ENCODE results near the gene WWOX.
"Not testable (repeated sequence)": the region's sequence is repeated elsewhere in the genome, so short reads cannot be mapped to it uniquely, and the experiment has no call there.

Gene WWOX

GRCh38 chr16:78507576-78507975 is 408.1 kb downstream of the WWOX start:
- H3K27me3 Mint-ChIP-seq (ENCODE audit: low read depth): no peaks in the 10 kb centered on the region
- H3K36me3 Mint-ChIP-seq (ENCODE audit: low read depth): no peaks in the 10 kb centered on the region
- H3K9me3 Mint-ChIP-seq: no peaks in the 10 kb centered on the region
- H3K27ac Mint-ChIP-seq: no peak overlapping the region
- H3K4me1 Mint-ChIP-seq (ENCODE audit: low read depth): no peaks in the 10 kb centered on the region
- H3K4me3 Mint-ChIP-seq: no peak overlapping the region

- Mint-ChIP-seq H3K4me1 (ENCODE audit: low read depth) (no peaks in the 10 kb centered on the region), H3K9me3 (no peaks in the 10 kb centered on the region), H3K27ac (no peak overlapping the region), H3K4me3 (no peak overlapping the region), H3K36me3 (ENCODE audit: low read depth) (no peaks in the 10 kb centered on the region), H3K27me3 (ENCODE audit: low read depth) (no peaks in the 10 kb centered on the region)
Measured at GRCh38 chr16:78509965-78510364, 410.5 kb downstream of the WWOX start.

- no peaks in the 10 kb centered on the region for H3K36me3 Mint-ChIP-seq (ENCODE audit: low read depth)
Measured at GRCh38 chr16:78510496-78510895, 411.0 kb downstream of the WWOX start.

GRCh38 chr16:78513838-78514237 is 414.4 kb downstream of the WWOX start:
- Mint-ChIP-seq H3K27me3 (ENCODE audit: low read depth) (no peaks in the 10 kb centered on the region), H3K4me3 (no peak overlapping the region), H3K36me3 (ENCODE audit: low read depth) (no peaks in the 10 kb centered on the region), H3K9me3 (no peaks in the 10 kb centered on the region), H3K4me1 (ENCODE audit: low read depth) (no peaks in the 10 kb centered on the region), H3K27ac (no peak overlapping the region)

More at GRCh38 chr16:78510496-78510895, 411.0 kb downstream of the WWOX start:
- Mint-ChIP-seq H3K4me1 (ENCODE audit: low read depth) (no peaks in the 10 kb centered on the region), H3K9me3 (no peaks in the 10 kb centered on the region), H3K27ac (no peak overlapping the region), H3K27me3 (ENCODE audit: low read depth) (no peaks in the 10 kb centered on the region), H3K4me3 (no peak overlapping the region)

- H3K9me3 Mint-ChIP-seq; H3K36me3 Mint-ChIP-seq (ENCODE audit: low read depth); H3K27me3 Mint-ChIP-seq (ENCODE audit: low read depth); H3K4me3 Mint-ChIP-seq; H3K27ac Mint-ChIP-seq; H3K4me1 Mint-ChIP-seq (ENCODE audit: low read depth): not testable (repeated sequence)
Measured at GRCh38 chr16:78514888-78515287, 415.4 kb downstream of the WWOX start.

GRCh38 chr16:78515421-78515820 is 416.0 kb downstream of the WWOX start:
- H3K27me3 Mint-ChIP-seq (ENCODE audit: low read depth): no peaks in the 10 kb centered on the region
- H3K27ac Mint-ChIP-seq: no peak overlapping the region
- no peaks in the 10 kb centered on the region for H3K36me3 Mint-ChIP-seq (ENCODE audit: low read depth)
- no peaks in the 10 kb centered on the region for H3K9me3 Mint-ChIP-seq
- no peaks in the 10 kb centered on the region for H3K4me1 Mint-ChIP-seq (ENCODE audit: low read depth)
- no peak overlapping the region for H3K4me3 Mint-ChIP-seq

GRCh38 chr16:78516006-78516736 is 416.7 kb downstream of the WWOX start:
- H3K36me3 Mint-ChIP-seq (ENCODE audit: low read depth): no peaks in the 10 kb centered on the region
- H3K4me1 Mint-ChIP-seq (ENCODE audit: low read depth): no peaks in the 10 kb centered on the region
- no peak overlapping the region for H3K27ac Mint-ChIP-seq
- H3K4me3 Mint-ChIP-seq: no peak overlapping the region
- no peaks in the 10 kb centered on the region for H3K9me3 Mint-ChIP-seq
- no peaks in the 10 kb centered on the region for H3K27me3 Mint-ChIP-seq (ENCODE audit: low read depth)

- Mint-ChIP-seq H3K9me3 (no peaks in the 10 kb centered on the region), H3K4me3 (no peak overlapping the region), H3K27ac (no peak overlapping the region), H3K36me3 (ENCODE audit: low read depth) (no peaks in the 10 kb centered on the region), H3K27me3 (ENCODE audit: low read depth) (no peaks in the 10 kb centered on the region), H3K4me1 (ENCODE audit: low read depth) (no peaks in the 10 kb centered on the region)
Measured at GRCh38 chr16:78519896-78520295, 420.4 kb downstream of the WWOX start.

- H3K4me1 Mint-ChIP-seq (ENCODE audit: low read depth): no peaks in the 10 kb centered on the region
- no peak overlapping the region for H3K4me3 Mint-ChIP-seq
- H3K9me3 Mint-ChIP-seq: no peaks in the 10 kb centered on the region
- no peak overlapping the region for H3K27ac Mint-ChIP-seq
- H3K36me3 Mint-ChIP-seq (ENCODE audit: low read depth): no peaks in the 10 kb centered on the region
- no peaks in the 10 kb centered on the region for H3K27me3 Mint-ChIP-seq (ENCODE audit: low read depth)
Measured at GRCh38 chr16:78520470-78520869, 421.0 kb downstream of the WWOX start.

GRCh38 chr16:78522327-78522726 is 422.9 kb downstream of the WWOX start:
- no peak overlapping the region for H3K4me3 Mint-ChIP-seq
- H3K27me3 Mint-ChIP-seq (ENCODE audit: low read depth): no peaks in the 10 kb centered on the region
- H3K27ac Mint-ChIP-seq: no peak overlapping the region
- no peaks in the 10 kb centered on the region for H3K9me3 Mint-ChIP-seq
- H3K4me1 Mint-ChIP-seq (ENCODE audit: low read depth): no peaks in the 10 kb centered on the region
- no peaks in the 10 kb centered on the region for H3K36me3 Mint-ChIP-seq (ENCODE audit: low read depth)

GRCh38 chr16:78523212-78523985 is 423.9 kb downstream of the WWOX start:
- no peaks in the 10 kb centered on the region for H3K36me3 Mint-ChIP-seq (ENCODE audit: low read depth)
- no peaks in the 10 kb centered on the region for H3K4me1 Mint-ChIP-seq (ENCODE audit: low read depth)
- no peaks in the 10 kb centered on the region for H3K9me3 Mint-ChIP-seq
- no peaks in the 10 kb centered on the region for H3K27me3 Mint-ChIP-seq (ENCODE audit: low read depth)
- no peak overlapping the region for H3K27ac Mint-ChIP-seq
- H3K4me3 Mint-ChIP-seq: no peak overlapping the region

GRCh38 chr16:78524066-78524595 is 424.7 kb downstream of the WWOX start:
- Mint-ChIP-seq H3K27ac (no peak overlapping the region), H3K36me3 (ENCODE audit: low read depth) (no peaks in the 10 kb centered on the region), H3K4me3 (no peak overlapping the region), H3K27me3 (ENCODE audit: low read depth) (no peaks in the 10 kb centered on the region), H3K9me3 (no peaks in the 10 kb centered on the region), H3K4me1 (ENCODE audit: low read depth) (no peaks in the 10 kb centered on the region)

- Mint-ChIP-seq H3K4me1 (ENCODE audit: low read depth) (no peaks in the 10 kb centered on the region), H3K9me3 (no peaks in the 10 kb centered on the region), H3K4me3 (no peak overlapping the region), H3K27me3 (ENCODE audit: low read depth) (no peaks in the 10 kb centered on the region), H3K27ac (no peak overlapping the region), H3K36me3 (ENCODE audit: low read depth) (no peaks in the 10 kb centered on the region)
Measured at GRCh38 chr16:78528265-78528664, 428.8 kb downstream of the WWOX start.

GRCh38 chr16:78529881-78530280 is 430.4 kb downstream of the WWOX start:
- Mint-ChIP-seq H3K9me3 (no peaks in the 10 kb centered on the region), H3K4me3 (no peak overlapping the region), H3K27ac (no peak overlapping the region), H3K36me3 (ENCODE audit: low read depth) (no peaks in the 10 kb centered on the region), H3K4me1 (ENCODE audit: low read depth) (no peaks in the 10 kb centered on the region), H3K27me3 (ENCODE audit: low read depth) (no peaks in the 10 kb centered on the region)

- Mint-ChIP-seq H3K27ac (no peak overlapping the region), H3K4me1 (ENCODE audit: low read depth) (no peaks in the 10 kb centered on the region), H3K27me3 (ENCODE audit: low read depth) (no peaks in the 10 kb centered on the region), H3K36me3 (ENCODE audit: low read depth) (no peaks in the 10 kb centered on the region), H3K4me3 (no peak overlapping the region), H3K9me3 (no peaks in the 10 kb centered on the region)
Measured at GRCh38 chr16:78530283-78530682, 430.8 kb downstream of the WWOX start.
